Omental fat pad (tissue), 4 donors: Measurements from ENCODE around the gene NOCT. TPM values are rescaled to one million over a fixed set of nuclear protein-coding genes. Genes with fewer than 3 reads are reported as not detected.
"Not testable (repeated sequence)": the region's sequence is repeated elsewhere in the genome, so short reads cannot be mapped to it uniquely, and the experiment has no call there.

Source experiments
- ATAC-seq: fragments of 150-250 bp; one replicate; pipeline ENCODE4 v1.9.1; 2016; ENCODE audit warnings: mild to moderate bottlenecking, moderate library complexity; ENCODE audit not compliant: low FRiP score
- DNase-seq: peaks from one replicate; pipeline ENCODE4 v3.0.0-alpha.2; 2019; ENCODE audit warnings: low spot score
- CTCF ChIP-seq, 3 donors: fragments of 450-650 bp; IDR thresholded peaks; one replicate each; pipeline ENCODE4 v1.5.1; 2016 to 2017; ENCODE audit warnings: antibody characterized with exemption in 3 of 3, mild to moderate bottlenecking in 3 of 3, moderate library complexity in 2 of 3
- total RNA-seq, 4 donors: library from RNA; depleted of rRNA; stranded (reverse); fragments of >200 nt; gene quantifications; one replicate each; pipeline ENCODE4 v1.1.0, GENCODE V29; 2016

The NOCT gene
- total RNA-seq, 4 donors from 2014 or later, result 5.8 to 83.1 (median 21.6) TPM

GRCh38 chr4:139044291-139044690 lies 28.7 kb downstream of the NOCT start:
- no peak for TF ChIP-seq CTCF (IDR thresholded peaks at IDR 0.05)
- ATAC-seq (no peak), DNase-seq (no peak)

GRCh38 chr4:139048026-139048425 lies 32.4 kb downstream of the NOCT start:
- DNase-seq (no peak), ATAC-seq (no peak)
- TF ChIP-seq CTCF (IDR thresholded peaks at IDR 0.05), result no peak

- DNase-seq (no peak), ATAC-seq (no peak)
- no peak for TF ChIP-seq CTCF (IDR thresholded peaks at IDR 0.05)
Observed at GRCh38 chr4:139050446-139050845, 34.9 kb downstream of the NOCT start.

GRCh38 chr4:139053909-139054308 lies 38.3 kb downstream of the NOCT start:
- no peak for ATAC-seq
- TF ChIP-seq CTCF (IDR thresholded peaks at IDR 0.05), result no peak
- DNase-seq, result no peak

DNA sequence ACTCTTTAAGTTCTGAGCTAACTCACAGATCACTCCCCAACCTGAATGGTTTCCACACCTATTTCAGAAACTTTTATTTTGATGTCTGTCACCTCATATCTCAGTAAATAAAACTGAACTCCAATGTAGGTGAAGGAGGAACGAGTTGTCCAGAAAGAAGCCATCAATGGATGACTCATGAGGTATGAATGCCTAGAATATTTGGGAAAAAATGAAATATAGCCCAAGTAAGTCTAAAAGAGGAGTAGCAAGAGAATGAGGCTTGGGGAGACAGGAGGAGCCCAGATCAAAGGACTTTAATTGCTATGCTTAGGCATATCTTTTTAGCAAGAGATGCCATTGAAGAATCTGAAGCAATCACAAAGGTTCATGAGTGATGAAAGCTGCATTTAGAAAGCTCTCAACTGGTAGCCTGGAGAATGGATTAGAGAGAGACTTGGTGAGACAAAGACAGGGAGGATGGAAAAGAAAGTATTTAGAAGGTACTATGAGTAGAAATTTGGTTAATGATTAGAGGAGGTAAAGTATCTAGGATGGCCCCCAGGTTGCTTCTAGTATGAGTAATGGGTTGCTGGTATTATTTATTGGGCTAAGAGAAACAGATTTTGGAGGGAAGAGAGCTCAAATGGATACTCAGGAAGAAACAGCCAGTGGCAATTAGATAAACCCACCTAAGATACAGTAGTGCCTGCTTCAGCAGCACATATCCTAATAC lies 39.4 kb downstream of the NOCT start:
- DNase-seq, result no peak
- TF ChIP-seq CTCF (IDR thresholded peaks at IDR 0.05), result no peak
- ATAC-seq, result no peak

DNA sequence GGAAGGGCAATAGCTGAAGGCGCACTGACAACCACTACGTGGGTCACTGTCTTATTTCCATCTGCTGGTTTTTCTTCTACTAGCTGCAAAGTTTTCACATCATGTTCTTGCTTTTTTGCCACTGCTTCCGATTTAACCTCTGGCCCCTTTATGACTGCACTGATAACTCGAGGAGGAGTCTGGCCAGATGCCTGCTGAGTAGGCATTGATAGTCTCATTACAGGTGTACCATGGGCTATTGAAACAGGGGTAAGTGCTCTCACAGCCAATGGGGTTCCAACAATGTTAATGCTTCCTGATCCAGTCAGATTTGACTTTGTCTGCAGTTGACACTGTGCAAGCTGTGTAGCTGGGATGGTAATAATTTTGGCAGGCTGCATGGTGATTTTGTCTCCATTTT lies 43.4 kb downstream of the NOCT start:
- not testable (repeated sequence) for ATAC-seq, DNase-seq

GRCh38 chr4:139060591-139060990 lies 45.0 kb downstream of the NOCT start:
- DNase-seq, result no peak
- no peak for TF ChIP-seq CTCF (IDR thresholded peaks at IDR 0.05)
- ATAC-seq, result no peak
